Measurements from ENCODE around the gene PDK2.
A peak's percentile ranks its signal among the peaks of the same experiment; 100 is the strongest.

The PDK2 gene

GRCh38 chr17:50094753-50095619 lies at the start of gene PDK2:
TSS of gene PDK2 (plus strand) at chr17:50095351. CDS start at chr17:50095436, 85 bp downstream.
- DNase-seq (ENCODE audit: low read depth, low spot score): peak; percentile 87

GRCh38 chr17:50046179-50046578 lies 49.0 kb upstream of the PDK2 start:
- no peak for DNase-seq (ENCODE audit: low read depth, low spot score)

- no peak for DNase-seq (ENCODE audit: low read depth, low spot score)
Observed at GRCh38 chr17:50046667-50047066, 48.5 kb upstream of the PDK2 start.

DNA sequence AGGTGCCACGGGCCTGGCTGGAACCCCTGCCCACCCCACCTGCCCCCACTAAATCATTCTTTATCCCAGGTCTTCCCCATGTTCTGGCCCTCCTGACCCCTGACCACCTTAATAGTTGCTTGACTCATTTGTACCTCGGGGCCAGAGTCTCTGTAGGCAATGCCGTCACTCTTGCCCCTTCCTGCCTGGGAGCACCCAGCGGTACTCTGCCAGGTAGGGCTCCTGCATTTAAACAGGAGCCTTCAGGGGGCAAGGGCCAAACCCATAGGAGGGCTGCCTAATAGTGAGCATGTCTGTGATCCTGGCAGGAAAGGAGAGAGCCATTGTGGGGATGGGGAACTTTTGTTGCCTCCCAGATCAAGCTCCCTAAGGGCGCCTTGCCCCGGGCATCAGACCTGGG lies 48.1 kb upstream of the PDK2 start:
- DNase-seq (ENCODE audit: low read depth, low spot score): no peak

- no peak for DNase-seq (ENCODE audit: low read depth, low spot score)
Observed at GRCh38 chr17:50047488-50048126, 47.5 kb upstream of the PDK2 start.

DNA sequence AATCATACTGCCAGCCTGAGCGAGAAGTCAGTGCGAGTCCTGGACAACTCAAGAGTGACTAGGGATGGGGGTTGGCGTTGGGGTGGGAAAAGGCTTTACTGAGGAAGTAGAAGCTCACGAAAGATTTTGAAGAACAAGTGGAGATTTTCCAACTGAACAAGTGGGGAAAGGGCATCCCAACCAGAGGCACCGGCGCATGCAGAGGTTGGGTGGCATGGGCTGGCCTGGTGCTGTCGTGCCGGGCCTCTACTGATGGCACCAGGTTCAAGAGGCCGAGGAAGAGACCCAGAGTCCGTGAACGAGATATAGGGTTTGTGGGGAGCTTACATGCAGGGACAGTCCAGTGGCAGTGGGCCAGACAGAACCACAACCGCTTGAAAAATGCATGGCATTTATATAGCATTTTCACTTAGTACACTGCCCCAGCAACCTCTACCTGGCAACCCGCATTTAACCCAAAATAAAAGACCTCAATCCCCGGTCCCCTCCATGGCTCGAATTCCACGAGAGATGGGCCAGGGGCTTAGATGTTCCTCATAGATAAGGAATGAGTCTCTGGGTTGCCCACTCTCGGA lies 46.9 kb upstream of the PDK2 start:
- no peak for DNase-seq (ENCODE audit: low read depth, low spot score)

DNA sequence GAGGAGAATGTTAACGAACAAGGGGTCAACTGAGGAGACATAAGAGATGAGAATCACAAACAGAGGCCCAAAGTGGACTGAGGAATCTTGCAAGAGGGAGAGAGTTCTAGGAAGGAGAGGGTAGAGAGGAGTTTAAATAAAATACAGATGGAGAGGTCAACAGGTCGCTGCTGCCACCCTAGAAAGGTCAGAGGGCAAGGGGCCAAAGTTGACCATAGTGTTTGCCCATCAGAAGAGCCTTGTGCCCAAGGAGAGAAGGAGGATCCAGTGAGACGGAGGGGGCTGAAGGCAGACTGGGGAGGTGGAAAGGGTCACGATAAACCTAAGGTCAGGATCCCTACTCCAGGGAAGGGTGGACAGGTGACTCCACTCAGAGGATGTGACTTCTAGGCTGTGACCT lies 46.2 kb upstream of the PDK2 start:
- no peak for DNase-seq (ENCODE audit: low read depth, low spot score)

DNA sequence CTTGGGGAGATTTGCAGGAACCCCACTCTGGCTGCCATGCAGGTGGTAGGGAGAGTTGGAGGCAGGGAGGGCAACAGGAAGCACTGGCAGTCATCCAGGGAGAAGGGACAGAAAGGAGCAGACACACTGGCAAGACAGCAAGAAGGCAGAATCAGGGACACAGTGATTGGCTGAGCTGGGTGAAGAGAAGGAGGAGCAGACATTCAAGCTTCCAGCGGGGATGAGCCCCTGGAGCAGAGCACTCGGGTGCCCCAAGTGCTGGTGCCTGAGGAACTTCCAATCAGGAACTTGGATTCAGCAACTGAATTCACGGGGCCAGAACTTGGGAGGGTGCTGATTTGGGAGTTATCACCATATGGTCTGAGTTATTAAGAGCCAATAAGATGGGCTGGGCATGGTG lies 45.5 kb upstream of the PDK2 start:
- no peak for DNase-seq (ENCODE audit: low read depth, low spot score)

DNA sequence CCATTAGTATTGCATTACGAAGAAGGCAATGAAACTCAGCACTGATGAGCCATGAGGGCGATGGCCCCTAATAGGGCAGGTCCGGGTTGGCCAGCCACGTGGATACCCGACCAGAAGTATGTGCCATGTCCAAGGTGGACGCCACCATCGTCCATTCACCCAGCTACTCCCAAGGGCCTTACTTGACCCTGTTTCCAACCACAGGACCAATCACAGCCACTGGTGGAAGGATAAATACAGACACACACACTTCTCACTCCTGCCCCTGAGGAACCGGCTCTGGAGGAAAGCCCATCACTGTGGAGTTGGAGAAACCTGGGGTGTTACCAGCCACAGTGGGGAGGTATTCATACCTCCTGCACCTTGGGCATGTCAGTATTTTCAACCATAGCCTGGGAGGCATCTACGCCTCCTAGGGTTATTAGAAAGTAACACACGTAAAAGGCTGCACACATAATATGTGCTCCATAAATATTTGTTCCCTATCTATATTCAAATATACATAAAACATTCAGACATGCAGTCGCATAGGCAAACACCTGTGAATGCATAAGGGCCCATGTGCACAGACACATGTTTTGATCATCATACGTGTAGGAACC lies 44.6 kb upstream of the PDK2 start:
- no peak for DNase-seq (ENCODE audit: low read depth, low spot score)

DNA sequence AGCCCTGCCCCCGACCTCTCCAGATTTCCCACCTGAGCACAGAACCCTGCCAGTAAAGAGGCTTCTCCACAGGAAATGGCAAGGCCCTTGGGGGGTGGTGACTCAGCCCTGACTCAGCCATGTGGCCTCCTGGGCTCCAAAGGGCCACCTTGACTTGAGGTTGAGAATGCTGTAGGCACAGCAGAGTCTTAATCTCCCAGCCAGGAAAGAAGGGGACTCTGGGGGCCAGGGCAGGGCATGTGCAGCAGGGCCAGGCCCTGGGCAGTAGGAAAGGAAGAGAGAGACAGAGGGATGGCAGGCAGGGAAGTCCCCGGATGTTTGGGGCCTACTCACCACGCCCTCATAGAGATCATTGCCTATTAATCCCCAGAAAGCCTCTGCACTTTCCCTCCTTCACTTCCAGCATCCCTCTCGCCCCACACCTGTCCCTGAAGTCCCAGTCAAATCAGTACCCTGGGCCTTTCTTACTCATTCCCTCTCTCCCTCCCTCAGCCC lies 44.0 kb upstream of the PDK2 start:
- no peak for DNase-seq (ENCODE audit: low read depth, low spot score)

- no peak for DNase-seq (ENCODE audit: low read depth, low spot score)
Observed at GRCh38 chr17:50051606-50052005, 43.5 kb upstream of the PDK2 start.

DNA sequence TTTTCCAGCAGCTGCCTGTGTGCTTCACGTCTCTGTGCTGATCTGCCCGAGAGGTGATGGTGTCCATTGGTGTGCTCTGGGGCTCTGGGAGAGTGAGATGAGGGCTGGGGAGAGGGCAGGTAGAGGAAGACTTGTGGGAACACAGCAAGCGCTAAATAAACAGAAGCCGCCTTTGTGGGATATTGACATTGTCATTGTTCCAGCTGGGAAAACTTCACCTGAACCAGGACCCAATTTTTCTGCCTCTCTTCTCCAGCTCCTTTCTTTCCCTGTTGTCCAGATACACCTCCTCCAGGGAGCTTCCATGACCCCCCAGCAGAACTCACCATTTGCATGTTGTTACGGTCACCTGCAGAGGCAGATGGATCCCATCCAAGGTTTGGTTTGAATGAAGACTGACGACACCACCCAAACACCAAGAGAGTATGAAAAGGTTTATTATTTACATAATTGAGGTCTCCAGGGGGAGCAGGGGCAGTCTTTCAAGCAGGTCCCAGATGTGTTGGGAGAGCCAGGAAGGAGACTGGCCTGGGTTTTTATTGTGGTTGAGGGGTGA lies 42.8 kb upstream of the PDK2 start:
- no peak for DNase-seq (ENCODE audit: low read depth, low spot score)

- no peak for DNase-seq (ENCODE audit: low read depth, low spot score)
Observed at GRCh38 chr17:50052822-50053653, 42.1 kb upstream of the PDK2 start.

DNA sequence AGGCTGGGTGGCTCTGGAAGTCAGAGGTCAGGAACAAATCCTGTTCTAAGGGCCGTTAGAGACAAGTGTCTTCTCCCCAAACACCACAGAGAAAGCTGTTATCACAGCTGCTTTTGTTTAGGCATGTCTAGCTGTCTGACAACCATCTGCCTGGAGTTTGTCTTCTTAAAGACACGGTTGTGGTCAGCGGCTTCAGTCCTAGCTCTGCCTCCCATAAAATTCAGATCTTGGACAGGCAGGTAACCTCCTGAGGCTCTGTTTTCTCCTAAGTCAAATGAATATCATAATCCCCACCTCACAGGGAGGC lies 41.5 kb upstream of the PDK2 start:
- no peak for DNase-seq (ENCODE audit: low read depth, low spot score)

GRCh38 chr17:50055055-50055425 lies 40.1 kb upstream of the PDK2 start:
- no peak for DNase-seq (ENCODE audit: low read depth, low spot score)

GRCh38 chr17:50055426-50056216 lies 39.5 kb upstream of the PDK2 start, which contains the start of gene ITGA3:
TSS of gene ITGA3 (plus strand) at chr17:50056110. CDS start at chr17:50056440, 330 bp downstream.
- DNase-seq (ENCODE audit: low read depth, low spot score): no peak

- DNase-seq (ENCODE audit: low read depth, low spot score): no peak
Observed at GRCh38 chr17:50056217-50056960, 38.8 kb upstream of the PDK2 start.

- DNase-seq (ENCODE audit: low read depth, low spot score): no peak
Observed at GRCh38 chr17:50056961-50057330, 38.2 kb upstream of the PDK2 start.

GRCh38 chr17:50057521-50057991 lies 37.6 kb upstream of the PDK2 start:
- DNase-seq (ENCODE audit: low read depth, low spot score): no peak
